Ureter (tissue), 1 donor: ENCODE results near the gene ST6GAL2. TPM values are rescaled to one million over a fixed set of nuclear protein-coding genes. Genes with fewer than 3 reads are reported as not detected.

Source experiments
- DNase-seq: peaks from one replicate; pipeline ENCODE4 v3.0.0-alpha.2; 2020; ENCODE audit warnings: low spot score
- total RNA-seq: library from RNA; stranded (reverse); gene quantifications from one replicate; pipeline ENCODE4 v1.2.4, GENCODE V29; 2023
- donor health status: DM: yes; HTN: yes; CAD: no.

Gene ST6GAL2, protein sequence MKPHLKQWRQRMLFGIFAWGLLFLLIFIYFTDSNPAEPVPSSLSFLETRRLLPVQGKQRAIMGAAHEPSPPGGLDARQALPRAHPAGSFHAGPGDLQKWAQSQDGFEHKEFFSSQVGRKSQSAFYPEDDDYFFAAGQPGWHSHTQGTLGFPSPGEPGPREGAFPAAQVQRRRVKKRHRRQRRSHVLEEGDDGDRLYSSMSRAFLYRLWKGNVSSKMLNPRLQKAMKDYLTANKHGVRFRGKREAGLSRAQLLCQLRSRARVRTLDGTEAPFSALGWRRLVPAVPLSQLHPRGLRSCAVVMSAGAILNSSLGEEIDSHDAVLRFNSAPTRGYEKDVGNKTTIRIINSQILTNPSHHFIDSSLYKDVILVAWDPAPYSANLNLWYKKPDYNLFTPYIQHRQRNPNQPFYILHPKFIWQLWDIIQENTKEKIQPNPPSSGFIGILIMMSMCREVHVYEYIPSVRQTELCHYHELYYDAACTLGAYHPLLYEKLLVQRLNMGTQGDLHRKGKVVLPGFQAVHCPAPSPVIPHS
- total RNA-seq = 1.4 TPM

DNA sequence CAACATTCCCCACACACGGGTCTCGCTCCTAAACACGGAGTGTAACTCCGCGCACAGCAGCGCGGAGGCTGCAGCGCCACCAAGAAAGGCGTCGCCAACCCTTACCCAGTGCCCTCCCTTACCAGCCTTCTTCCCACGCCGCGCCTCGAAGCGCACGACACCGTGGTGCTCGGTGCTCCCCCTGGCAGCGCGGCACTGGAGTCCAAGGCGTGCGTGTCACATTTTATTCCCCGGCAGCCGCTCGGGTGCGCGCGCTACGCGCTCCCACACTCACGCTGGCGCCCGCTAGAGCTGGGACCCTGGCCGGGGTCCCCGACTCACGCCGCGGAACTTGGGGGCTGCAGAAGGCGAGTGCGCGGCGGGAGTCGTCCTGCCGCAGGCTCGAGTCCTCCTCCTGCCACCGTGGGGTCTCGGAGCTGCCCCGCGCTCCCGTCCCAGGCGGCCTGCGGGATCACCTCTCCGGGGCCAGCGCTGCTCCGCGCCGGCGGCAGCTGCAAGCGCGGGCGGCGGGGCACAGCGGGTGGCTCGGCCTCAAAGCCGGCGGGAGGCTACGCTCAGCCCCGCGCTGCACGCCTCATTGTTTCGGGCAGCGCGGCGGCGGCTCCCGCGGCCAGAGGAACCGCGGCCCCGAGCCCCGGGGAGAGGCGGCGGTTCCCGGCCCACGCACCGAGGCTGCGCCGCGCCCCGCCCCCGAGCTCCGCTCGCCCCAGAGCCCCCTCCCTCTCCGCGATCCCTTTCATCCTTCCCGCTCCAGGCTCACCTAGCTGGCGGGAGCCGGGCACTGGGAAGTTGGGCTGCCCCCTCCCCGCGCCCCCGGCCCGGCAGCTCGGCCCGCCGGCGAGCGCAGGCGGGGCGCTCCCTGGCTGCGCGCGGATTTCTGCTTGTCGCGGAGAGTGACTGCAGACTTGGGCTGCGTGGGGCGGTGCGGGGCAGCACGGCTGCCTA is at the start of gene ST6GAL2:
TSS of gene ST6GAL2 (minus strand) at position 197 of the 945 bp plus-strand sequence. CDS start 42,190 bp downstream, outside the sequence.
- no peak for DNase-seq

DNA sequence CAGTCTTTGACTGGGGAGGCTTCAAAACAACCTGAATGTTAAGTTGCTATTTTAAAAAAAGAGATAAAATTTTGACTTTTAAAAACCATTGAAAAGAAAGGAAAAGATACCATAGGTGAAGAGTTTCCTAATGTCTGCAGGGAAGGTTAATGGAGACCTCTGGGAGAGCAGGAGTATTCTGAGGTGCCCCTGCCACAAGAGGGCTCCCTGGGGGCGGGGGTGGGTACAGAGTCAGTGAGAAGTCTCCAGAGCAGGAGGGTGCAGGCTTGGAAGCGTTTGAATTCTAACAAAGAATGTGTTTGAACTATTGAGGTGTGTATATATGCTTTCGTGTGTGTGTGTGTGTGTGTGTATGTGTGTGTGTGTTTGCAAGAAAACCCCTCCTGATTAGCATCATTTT is 46.7 kb upstream of the ST6GAL2 start:
- no peak for DNase-seq

DNA sequence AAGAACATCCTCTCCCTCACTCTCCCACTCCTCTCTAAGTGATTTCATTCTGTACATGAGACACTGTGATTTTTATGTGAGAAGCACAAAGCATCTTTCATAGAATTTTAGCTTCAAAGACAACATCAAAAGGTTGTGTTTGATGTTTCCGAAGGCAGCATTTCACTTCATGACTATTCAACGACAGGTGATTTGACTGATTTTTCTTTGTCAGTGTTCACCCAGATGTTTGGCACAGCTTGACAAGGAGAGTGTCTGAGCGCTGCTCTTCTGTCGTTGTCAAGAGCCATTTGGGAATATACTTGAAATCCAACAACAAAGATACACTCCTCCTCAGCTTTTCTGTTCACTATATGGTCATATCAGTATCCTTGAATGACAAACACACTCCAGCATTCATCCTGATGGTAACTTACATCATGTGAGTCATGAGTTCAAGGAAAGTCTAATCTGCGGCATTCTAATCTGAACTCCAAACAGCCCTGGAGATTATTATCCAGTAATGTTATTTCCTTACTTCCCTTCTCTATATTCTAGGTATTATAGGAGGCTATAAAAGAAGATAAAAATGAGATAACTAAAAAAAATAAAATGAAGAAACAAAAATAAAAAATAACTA is 45.9 kb upstream of the ST6GAL2 start:
- DNase-seq = no peak

DNA sequence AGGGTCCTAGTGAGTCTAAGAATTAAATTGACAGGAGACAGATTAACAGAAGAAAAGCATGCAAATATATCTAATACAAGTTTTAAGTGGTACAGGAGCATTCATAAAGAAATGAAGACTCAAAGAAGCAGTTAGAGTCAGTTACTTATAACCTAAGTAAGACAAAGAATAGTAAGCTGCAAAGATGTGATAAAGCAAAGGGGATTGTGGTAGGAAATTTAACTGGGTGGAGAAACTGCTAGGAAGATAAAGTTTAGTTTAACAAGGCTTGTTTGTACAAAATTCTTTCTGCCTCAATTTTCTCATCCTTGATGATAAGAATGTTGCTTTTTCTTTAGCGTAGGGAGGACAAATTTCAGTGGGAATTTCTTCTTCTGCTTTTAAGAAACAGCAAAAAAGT is 35.5 kb upstream of the ST6GAL2 start:
- DNase-seq = no peak

DNA sequence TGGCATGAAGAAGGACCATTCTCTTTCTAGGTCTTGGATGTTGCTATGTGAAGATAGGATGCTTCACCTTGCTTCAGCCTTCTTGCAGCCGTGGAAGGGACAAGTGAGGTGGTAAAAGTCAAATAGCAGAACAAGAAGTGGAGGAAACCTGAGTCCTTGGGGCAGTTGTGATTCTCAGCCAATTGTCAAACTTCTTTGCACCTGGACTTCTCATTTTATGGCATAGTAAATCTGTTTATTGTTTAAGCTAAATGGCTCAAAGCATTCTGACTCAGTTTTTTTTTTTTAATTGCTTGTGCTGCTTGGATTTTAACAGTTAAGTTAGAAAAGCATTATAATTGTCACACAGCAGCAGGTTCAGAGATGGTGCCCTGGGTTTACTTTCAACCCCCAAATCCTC is 33.0 kb upstream of the ST6GAL2 start:
- no peak for DNase-seq

DNA sequence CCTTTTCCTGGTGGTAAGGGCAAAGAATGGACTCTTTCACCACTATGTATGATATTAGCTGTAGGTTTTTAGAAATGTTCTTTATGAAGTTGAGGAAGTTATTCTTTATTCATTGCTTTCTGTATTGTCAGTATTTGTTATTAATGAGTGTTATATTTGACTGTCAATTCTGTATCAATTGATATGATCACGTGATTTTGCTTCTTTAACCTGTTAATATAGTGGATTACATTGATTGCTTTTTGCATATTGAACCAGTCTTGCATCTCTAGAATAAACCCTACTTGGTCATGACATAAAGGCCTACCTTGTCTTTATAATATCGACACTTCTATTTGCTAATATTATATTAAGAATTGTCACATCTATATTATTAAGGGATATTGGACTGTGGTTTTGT is 18.3 kb upstream of the ST6GAL2 start:
- no peak for DNase-seq

DNA sequence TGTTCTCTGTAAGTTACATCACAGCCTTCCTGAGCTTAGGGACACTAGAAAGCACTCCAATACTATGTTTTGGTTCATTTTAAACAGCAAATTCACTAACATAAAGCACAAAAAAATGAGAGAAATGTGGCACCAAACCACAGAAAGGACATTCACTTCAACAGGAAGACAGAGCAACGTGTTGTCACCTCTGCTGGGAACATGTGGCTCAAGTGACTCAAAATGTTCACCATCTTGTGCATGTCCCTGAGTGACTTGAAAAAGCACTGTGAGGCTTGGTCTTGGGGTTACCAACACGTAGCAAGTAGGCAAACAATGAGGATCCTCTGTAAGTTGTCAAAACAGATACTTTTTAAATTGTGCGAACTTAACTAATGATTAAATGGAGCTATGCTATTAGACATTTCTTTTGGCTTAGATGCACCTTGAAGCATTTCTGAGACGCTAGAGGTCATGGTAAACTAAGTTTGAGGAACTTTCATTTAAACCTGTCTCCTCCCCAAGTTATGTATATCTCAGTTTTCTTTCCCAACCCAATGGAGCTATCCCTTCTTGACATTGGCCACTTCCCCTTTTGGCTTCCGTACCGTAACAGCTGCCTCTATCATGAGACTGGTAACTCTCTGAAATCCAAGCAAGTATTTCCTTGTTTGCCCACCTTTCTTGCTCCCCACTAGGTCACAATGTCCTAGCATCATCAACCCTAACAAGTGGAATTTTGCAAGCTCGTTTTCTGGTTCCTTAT is 14.0 kb upstream of the ST6GAL2 start:
- DNase-seq = no peak

DNA sequence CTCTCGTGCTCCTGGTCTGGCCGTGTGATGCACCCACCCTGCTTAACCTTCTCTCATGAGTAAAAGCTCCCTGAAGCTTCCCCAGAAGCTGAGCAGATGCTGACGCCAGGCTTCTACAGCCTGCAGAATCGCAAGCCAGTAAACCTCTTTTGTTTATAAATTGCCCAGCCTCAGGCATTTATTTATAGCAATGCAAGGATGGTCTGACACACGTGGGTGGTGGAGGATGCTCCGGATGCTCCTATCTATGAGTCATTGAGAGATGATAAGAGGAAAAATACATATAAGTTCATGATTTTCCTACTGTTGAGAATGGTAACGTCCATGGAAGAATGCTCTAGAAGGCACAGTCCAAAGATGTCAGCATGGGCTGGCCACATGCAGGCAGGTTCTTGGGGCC is 8.6 kb upstream of the ST6GAL2 start:
- no peak for DNase-seq

DNA sequence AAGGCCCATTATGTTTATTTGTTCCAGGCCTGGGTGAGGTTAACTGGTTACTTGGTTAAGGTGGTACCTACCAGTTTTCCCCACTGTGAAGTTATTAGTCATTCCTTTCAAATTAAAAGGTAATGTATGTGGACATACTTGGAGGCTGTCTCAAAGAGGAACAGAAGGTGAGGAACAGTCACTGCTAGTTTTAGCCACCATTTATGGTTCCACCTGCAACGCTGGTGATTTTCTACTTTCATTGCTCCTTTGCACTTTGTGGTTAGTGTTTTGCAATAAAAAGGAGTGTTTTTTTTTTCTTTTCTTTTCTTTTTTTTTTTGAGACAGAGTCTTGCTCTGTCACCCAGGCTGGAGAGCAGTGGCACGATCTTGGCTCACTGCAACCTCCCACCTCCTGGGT is 6.1 kb upstream of the ST6GAL2 start:
- no peak for DNase-seq

DNA sequence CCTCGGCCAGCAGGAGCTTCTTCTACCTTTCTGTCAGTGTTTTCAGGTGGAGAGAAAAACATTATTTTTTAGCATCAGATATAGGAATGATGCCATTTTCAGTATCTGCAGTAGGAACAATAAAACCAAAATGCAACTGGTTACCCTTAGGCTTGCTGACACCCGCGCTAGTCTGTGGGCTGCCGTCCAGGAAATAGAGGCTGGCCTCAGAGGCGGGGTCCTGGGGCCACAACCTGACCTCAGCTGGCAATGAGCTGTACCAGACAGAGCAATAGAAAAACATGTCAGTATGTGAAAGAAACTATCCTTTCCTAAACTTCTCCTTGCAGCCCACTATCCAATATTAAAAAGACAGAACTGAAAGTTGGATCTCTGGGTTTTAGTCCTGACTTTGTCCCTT is 4.6 kb upstream of the ST6GAL2 start:
- no peak for DNase-seq

DNA sequence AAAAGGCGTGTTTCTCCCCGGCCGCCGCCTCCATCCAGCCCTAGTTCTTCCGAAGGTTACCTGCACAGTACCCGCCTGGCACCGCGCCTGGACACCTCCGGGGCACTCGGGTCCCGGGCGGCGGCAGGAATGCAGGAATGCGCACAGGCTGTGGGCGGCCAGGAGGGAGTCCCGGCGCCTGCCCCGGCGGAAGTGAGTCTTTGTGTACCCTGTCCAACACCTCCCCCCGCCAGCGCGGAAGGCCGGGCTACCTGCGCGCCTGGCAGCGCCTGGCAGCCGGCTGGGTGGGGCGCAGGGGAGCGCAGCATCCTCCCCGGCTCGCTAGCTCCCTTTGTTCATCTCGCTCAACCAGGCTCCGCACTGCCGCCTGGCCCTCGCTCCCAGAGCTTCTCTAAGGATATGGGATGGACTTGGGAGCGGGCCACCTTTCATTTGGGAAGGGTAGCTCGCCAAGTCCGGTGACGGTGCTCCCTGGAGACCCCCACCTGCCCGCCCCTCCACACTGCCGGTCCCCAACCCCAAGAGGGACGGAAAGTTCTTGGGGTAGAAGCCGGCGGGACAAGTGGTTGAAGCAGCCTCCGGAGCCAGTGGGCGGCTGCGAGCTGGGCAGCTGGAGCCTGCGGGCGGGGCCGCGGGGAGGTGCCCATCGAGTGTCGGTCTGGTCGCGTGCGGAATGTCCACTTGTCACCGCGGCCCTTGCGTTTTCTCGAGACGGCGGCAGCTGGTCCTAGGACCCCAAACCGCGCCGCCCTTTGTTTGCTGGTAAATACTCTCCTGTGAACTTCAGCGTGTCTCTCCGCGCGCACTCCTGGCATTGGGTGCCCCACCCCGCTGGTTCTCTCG is 1.2 kb upstream of the ST6GAL2 start:
- peak; percentile 56 for DNase-seq

DNA sequence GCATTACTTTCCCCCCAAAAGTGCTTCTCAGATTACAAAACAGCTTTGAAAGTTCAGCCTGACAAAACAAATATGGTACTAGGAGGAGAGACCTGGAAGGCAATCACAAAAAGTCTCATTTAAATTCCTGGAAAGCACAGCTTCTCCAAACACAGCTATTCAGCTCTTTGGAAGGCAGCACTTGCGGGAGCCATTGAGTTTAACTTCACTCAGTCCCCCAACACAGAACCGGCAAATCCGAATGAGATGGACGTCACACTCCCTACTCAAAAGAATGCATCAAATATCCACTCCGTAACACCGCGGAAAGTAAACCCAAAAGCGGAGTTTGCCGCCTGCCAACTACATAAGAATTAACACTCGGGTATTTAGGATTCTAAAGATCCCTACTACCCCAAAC is 638 bp downstream of the ST6GAL2 start:
- DNase-seq = no peak

DNA sequence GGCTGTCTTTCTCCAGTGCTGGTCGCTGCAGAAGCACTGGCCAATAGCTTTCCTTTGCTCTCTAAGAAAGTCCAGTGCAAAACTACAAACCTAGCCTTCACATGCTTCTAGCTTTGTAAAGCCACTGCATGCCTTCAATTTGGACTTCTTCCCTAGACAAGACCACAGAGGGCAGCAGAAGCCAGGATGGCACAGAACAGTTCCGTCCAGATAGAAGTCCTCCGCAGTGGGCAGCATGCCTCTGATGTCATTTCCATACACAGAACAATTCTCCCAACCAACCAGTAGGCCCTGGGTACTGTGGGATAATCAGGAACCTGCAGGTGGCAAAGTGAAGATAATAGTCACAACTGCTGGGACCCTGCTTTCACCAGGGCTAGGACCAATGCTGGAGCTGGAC is 3.3 kb downstream of the ST6GAL2 start:
- no peak for DNase-seq

DNA sequence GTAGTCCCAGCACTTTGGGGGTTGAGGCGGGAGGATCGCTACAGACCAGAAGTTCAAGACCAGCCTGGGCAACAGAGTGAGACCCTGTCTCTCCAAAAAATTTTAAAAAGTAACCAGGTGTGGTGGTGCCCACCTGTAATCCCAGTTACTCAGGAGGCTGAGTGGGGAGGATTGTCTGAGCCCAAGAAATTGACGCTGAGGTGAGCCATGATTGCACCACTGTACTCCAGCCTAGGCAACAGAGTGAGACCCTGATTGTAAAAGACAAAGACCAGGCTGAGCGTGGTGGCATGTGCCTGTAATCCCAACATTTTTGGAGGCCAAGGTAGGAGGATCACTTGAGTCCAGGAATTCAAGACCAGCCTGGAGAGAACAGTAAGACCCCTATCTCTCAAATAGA is 7.8 kb downstream of the ST6GAL2 start:
- no peak for DNase-seq

DNA sequence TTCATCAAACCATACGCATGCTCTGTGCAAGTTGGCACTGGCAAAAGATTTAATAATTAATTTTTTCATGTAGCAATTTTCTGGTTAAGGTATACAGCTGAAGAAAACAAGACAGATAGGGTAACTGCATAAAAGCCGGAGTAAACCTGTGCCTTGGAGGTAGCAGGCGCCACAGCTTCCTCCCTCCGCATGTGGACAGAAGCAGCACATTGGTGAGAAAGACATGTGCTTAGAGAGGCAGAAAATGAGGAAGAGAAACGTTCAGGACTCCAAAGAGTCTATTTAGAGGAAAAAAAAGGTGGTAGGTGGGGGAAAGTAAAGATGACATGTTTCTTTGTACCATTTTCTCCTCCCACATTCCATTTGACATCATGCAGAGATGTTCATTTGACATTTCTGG is 9.3 kb downstream of the ST6GAL2 start:
- DNase-seq = no peak

DNA sequence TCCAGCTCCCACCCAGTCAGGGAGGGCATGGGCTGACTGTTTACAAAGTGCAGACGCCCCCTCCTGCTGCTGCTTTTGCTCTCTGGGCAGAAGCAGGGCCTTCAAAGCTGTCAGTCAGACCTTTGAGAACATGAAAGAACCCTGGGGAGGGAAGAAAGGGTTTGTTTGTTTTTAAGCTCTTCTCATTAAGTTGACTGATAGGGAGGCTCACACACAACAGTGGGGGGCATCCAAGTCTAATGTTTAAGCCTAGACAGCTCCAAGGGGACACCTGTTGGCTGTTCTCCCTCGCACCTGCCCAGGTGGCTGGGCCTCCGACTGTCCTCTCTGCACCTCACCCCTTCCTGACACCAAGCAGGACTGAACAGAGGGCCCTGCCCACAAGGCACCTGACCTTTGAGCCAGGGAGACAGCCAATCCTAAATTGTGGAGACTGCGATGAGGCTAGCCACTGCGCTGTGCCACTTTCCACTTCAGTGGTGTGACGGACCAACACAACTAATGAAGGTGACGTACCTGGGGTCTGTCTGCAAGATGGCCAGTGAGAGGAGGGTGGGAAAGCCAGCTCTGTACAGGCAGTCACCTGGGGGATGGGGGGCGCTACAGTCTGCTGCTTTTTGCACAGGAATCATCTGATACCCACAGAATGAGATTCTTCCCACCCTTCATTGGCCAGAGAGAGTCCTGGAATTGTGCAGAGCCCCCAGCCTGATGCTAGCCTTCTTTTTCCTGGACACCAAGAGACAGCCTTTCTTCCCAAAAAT is 16.3 kb downstream of the ST6GAL2 start:
- no peak for DNase-seq

DNA sequence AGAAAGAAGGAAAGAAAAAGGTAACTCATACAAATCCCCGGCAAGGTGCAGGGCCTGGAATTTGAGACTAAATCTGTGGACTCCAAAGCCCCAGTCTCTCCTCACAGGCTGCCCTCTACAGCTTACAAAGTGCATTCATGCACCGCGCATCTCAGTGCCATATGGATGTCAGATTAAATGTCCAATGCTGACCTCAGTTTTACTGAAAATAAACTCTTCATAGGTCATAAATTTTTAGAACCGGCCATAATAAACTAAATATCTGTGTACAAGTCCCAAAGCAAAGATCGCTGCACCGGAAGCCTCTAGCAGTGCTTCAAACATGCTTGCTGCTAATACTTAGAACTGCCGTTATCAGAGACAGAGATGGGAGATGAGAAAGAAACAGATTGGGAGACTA is 17.7 kb downstream of the ST6GAL2 start:
- DNase-seq = no peak

DNA sequence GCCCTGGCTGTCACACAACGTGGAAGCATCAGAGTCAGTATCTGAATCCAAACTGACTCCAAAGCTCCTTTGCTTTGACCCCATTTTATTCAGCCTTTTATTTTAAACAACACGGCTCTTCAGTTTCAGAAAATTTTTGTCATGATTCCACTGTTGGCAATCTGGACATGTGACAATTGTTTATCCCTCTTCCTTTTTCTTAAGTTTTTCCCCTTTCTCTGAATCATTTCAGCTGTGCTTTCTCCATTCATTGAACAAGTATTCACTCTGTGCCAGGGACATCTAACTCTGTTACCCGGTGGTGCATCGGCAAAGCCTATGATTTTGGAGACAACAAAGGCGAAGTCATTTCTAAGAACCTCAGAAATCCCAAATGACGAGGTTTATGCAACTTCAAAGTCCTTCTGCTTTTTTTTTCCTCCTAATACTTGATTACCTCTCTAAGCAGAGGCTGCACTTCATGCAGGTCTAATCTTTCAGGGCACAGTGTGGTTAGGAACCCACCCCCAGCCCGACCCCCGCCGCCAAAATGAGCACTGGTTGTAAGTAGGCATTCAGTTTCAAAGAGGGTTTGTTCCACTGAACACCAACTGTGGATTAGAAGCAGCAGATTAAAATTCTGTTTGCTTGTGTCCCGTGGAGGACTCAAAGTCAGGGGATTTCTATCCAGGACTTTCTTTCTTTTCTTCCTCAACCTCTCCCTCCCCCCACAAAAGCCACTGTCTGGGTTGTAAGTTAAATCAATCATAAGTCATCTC is 18.6 kb downstream of the ST6GAL2 start:
- no peak for DNase-seq

DNA sequence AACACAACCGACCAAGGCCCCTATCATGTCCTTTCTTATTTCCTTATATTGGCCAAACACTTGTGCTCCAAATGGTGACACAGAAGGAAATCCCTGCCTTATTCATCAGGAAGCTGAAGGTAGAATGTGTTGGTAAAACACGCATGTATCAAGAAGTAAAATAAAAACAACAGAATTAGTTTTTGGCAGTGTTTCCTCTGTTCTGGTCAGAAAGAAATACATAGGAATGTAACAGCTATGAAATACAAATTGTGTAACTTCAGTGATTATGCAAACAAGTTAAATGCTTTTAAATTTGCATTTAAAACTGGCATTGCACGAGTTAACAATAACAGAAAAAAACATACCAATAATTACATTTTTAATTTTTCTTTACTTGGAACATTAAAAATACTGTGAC is 19.3 kb downstream of the ST6GAL2 start:
- DNase-seq = no peak
